NCI-H2029 treated with DMSO at 0.1 percent for 48 hours (cell line): Measurements from ENCODE around the gene NUDCD2.
"Not testable (repeated sequence)": the region's sequence is repeated elsewhere in the genome, so short reads cannot be mapped to it uniquely, and the experiment has no call there.

Experiments
- DNase-seq: peaks from one replicate; lab custom pipeline; 2025; lab: John Stamatoyannopoulos, UW

NUDCD2 gene

GRCh38 chr5:163426128-163426527 is 33.8 kb downstream of the NUDCD2 start:
- not testable (repeated sequence) for DNase-seq

GRCh38 chr5:163424836-163425235 is 35.1 kb downstream of the NUDCD2 start:
- DNase-seq, result no peak

- not testable (repeated sequence) for DNase-seq
Observed at GRCh38 chr5:163415673-163416072, 44.2 kb downstream of the NUDCD2 start.

- no peak for DNase-seq
Observed at GRCh38 chr5:163410505-163410904, 49.4 kb downstream of the NUDCD2 start.

- DNase-seq, result no peak
Observed at GRCh38 chr5:163409384-163409783, 50.5 kb downstream of the NUDCD2 start.

- DNase-seq, result peak; percentile 16
Observed at GRCh38 chr5:163408311-163408923, 51.5 kb downstream of the NUDCD2 start.

- no peak for DNase-seq
Observed at GRCh38 chr5:163407034-163407655, 52.8 kb downstream of the NUDCD2 start.

- DNase-seq, result no peak
Observed at GRCh38 chr5:163404364-163405173, 55.3 kb downstream of the NUDCD2 start.

GRCh38 chr5:163402007-163402406 is 57.9 kb downstream of the NUDCD2 start:
- no peak for DNase-seq

- DNase-seq, result no peak
Observed at GRCh38 chr5:163401271-163401670, 58.6 kb downstream of the NUDCD2 start.

GRCh38 chr5:163399923-163400322 is 60.0 kb downstream of the NUDCD2 start:
- no peak for DNase-seq

- DNase-seq, result no peak
Observed at GRCh38 chr5:163397354-163397753, 62.5 kb downstream of the NUDCD2 start.

- not testable (repeated sequence) for DNase-seq
Observed at GRCh38 chr5:163396818-163397340, 63.0 kb downstream of the NUDCD2 start.
